HG03442 (cell line): Measurements from ENCODE around the gene TRIO.
A peak's percentile ranks its signal among the peaks of the same experiment; 100 is the strongest.

Experiments used
- ATAC-seq: cut with Tn5 transposase; IDR thresholded peaks from one replicate; pipeline ENCODE4 v1.9.1; 2021; ENCODE audit warnings: mild to moderate bottlenecking, moderate library complexity; ENCODE audit not compliant: unreplicated experiment

The TRIO gene

DNA sequence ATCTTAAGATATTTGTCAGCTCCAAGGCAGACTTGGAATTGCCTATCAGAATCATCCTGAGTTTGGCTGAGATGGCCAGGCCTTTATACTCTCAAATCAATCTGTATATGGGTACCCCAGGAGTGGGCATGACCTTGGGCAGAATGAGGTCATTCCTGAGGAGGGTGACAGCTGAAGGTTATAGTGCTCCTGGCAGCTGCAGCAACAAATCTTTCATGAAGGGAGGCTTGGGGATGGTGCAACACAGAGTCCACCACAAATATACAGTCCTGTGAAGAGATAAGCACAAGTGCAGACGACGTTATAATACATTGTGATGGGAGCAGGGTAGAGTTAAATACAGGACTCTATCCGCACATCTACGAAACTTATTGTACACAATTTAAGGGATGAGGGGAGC lies 21.1 kb upstream of the TRIO start:
- ATAC-seq: no peak

- no peak for ATAC-seq
These were observed 19.6 kb upstream of the TRIO start for GRCh38 chr5:14123551-14123950.

DNA sequence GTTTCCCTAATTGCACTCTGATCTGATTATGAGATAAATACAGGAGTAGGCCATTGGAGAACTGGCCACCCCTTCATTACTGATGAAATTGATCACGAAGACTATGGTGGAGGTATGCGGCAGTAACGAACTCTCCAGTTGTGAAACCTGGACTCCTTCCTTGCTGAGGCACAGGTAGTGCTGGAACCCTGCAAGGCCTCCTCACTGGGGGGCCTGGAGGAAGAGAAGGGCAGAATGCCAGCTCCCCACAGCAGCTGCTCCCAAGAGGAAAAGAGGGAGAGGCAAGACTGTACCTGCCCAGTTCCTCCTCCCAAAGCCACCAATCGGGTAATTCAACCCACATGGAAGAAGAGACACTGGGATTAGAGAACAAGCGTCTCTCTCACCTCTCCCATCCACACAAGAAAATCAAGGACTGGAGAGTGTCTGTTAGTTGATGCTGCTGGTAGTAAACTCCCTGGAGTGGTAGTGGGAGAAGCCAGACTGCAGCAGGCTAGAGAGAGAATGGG lies 19.1 kb upstream of the TRIO start:
- no peak for ATAC-seq

DNA sequence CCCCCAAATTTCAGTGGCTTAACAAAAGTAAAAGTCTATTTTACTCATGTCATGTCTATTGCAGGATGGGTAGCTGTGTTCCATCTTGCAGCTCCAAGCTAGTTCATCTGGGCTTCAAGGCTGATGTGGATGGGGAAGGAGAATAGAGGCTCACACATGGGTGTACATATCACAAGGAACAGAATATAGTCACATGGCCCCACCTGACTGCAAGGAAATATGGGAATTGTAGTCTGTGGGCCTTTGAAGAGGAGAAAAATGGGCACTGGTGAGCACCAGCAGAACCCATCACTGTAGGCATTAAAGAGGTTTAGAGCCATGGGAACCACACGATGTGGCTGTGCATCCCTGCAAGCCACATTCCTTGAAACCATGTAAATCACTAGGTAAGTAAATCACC lies 17.9 kb upstream of the TRIO start:
- no peak for ATAC-seq

DNA sequence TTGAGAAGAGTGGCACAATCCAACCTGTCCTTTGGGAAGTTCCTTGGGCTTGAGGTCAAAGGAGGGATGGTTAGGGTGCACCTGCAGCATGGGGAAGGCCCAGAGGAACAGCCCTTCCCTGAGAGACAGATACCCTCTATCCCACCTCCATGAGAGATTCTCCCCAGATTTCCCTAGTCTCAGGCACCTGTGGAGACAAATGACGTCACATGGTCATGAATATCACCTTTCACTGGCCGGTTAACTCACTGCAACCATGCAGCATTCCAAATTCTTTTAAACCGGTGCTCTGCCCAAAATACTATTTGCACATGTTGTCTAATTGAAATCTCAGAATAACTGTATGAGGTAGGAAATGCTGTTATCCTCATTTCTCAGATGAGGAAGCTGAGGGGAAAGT lies 15.6 kb upstream of the TRIO start:
- ATAC-seq: no peak

GRCh38 chr5:14128079-14128478 lies 15.1 kb upstream of the TRIO start:
- ATAC-seq: no peak

DNA sequence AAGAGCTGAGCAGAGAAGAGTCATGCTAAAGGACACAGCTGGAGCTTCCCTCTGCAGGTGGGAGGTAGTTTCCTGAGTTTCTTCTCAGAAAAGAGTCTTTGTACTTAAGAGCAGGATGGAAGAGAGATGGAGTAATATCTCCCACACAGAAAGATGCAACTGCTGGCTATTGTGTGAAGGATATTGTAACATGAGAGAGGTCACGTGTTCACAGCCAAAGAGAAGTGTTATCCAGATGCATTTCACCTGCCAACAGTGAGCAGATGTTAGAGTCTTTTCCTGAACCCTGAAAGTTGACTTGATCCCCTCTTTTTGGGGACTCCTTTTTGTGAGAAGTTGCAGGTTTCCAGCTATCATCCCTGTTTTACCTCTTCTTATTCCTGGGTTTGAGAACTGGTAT lies 14.0 kb upstream of the TRIO start:
- no peak for ATAC-seq

DNA sequence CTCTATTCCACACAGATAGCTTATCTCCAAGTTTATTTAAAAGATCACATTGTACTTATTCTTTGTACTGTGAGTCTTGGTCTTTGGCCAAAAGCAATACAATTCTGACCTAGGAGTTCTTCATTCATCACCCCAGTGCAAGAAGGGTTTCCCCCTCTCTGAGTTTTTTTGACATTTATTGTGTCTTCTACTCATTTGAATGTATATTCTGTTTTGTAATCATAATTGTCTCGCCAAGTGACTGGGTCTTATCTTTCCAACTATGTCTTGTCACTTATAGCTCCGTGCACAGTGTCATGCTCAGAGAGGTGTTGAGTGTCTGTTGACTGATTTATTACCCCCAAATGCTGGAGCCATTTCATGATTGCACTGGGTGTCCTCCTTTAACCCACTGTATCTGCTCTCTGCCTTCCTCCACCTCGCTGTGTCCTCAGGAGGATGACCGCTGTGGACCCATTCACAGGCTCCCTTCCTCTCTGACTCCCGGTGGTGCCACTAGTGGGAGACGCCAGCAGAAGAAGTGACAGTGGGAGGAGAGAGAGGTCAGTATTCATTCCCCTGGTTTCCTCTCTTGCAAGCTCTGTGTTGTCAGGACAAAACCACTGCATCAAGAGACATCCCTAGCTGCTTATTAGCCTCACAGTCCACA lies 11.2 kb upstream of the TRIO start:
- ATAC-seq: no peak

DNA sequence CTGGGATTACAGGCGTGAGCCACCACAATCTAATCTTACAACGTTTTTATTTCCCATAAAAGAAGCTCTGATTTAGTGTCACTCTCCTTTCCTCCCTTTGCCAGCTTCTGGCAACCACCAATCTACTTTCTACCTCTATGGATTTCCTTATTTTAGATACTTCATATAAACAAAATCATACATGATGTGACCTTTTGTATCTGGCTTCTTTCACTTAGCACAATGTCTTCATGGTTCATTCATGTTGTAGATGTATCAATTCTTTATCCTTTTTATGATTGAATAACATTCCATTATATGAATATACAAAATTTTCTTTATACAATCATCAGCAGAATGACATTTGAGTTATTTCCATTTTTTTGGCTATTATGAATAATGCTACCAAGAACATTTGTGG lies 9.7 kb upstream of the TRIO start:
- ATAC-seq: no peak

GRCh38 chr5:14134083-14134482 lies 9.1 kb upstream of the TRIO start:
- no peak for ATAC-seq

- ATAC-seq: no peak
These were observed 8.4 kb upstream of the TRIO start for GRCh38 chr5:14134771-14135170.

GRCh38 chr5:14135621-14136020 lies 7.5 kb upstream of the TRIO start:
- ATAC-seq: no peak

DNA sequence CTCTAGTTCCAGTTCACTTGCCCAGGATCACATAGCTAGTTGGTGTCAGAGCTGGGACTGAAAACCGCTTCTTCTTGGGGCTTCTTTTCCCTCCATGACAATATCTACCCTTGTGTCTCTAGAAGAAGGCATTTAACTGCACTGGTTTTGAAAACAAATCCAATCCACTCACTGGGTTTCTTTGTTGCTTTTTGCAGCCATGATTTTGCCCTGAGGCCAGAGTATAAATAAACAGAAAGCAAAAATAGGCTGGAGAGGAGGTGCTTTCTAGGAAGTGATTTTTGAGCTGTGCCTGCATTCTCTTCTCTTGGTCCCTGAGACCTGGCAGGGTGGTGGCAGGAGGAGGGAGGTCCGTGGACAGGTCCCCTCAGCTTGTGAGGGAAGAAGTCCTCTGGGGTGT lies 6.9 kb upstream of the TRIO start:
- no peak for ATAC-seq

DNA sequence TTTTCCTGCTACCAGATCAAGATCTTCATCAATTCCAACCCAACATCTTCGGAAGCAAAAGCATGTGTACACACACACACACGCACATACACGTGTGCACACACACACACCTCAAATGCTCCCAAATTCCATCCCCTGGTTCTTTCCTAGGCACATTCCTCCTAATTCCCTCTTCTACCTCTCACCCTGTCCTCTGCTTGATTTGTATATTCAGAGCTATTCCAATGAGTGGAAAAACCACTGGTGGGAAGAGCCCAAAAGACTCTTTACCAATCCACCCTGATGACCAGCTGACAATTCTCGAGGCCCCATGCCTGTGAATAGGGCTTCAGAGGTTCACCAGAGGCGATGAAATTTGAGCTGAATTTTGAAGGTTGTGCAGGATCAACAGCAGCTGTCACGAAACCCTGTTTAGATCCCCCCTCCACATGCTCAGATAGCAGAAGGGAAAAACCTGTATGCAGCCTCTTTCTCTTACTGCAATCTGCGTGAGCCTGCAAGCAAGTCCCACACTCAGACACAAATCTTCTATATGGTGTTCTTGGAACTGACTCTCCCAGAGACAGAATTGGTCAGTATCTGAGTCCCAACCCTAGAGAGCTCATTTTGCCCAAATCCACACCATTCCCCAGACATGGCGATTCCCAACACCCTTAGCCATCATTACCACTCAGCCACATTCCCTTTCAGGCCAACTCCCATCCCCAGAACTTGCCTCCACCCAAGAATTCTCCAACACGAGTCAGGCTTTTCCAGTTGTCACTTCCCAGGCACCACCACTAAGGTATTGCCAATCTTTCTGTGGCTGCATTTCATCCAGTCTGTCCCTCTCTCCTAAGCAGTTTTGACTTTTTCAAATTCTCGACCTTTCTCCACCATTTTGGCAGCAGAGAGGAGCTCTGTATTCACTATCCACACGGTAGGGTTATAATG lies 4.3 kb upstream of the TRIO start:
- no peak for ATAC-seq

DNA sequence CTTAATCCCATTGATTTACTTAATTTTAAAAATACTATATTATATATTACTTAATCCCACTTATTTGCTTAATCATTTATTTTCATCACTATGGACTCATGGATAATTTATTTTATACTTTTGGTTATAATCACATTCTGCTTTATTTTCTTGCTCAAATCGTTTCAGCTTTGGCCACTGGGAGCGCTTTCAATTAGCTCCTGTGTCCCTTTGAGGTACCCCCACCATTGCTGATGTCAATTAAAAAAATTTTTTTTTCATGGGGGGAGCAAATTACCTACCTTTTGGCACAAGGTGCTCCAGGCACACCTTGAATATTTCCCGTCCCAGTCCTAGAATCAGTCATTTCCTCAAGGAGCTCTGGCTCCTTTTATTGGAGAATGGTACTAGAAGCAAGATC lies 1.4 kb upstream of the TRIO start:
- ATAC-seq: no peak

GRCh38 chr5:14142202-14142826 lies 828 bp upstream of the TRIO start:
- no peak for ATAC-seq

GRCh38 chr5:14143546-14143840 lies 351 bp downstream of the TRIO start:
- ATAC-seq: peak; percentile 7

DNA sequence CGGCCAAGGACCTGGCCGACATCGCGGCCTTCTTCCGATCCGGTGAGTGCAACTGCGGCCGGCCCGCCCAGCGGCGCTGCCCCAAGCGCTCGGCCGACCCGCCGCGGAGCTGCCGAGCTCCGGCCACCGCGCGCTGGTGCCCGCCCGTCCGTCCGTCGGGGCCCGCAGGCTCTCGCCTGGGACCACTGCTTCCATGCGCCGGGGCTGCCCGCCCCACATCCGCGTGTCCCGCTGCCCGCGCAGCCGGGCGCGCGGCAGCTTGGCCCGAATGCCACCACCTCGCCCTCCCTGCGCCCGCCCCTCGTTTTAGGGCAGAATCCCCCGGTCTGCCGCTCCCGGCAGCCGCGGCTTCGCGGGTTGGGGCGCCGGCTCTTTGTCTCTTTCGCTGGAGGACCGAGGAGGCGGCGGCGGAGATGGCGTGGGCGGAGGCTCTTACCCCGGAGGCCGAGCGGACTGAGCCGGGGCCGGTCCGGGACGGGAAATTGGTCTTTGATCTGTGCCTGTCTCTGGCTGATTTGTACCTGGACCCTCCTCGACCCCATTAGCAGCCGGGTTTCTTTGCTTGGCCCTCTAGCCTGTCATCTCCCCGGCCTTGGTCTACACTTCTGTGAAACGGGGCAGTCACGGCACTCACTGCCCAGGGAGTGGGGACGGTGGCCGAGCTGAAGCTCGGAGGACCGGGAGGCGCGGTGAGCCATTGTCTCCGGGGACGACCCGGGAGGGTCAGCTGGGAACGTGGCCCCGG lies 871 bp downstream of the TRIO start:
- peak; percentile 13 for ATAC-seq

- ATAC-seq: peak; percentile 50
These were observed 1.7 kb downstream of the TRIO start for GRCh38 chr5:14144586-14145434.
